IMR-90 (cell line): ENCODE measurements around the gene SNX25. TPM values are rescaled to one million over a fixed set of nuclear protein-coding genes. Genes with fewer than 3 reads are reported as not detected.

ENCODE experiments used
- polyA plus RNA-seq, 3 experiments: library from polyadenylated mRNA; depleted of rRNA; stranded (reverse); fragments of >200 nt; gene quantifications; 2 replicates each; pipeline ENCODE4 v1.2.3, GENCODE V29; 2012; ENCODE audit warnings: low replicate concordance in 1 of 3
- total RNA-seq: library from RNA; depleted of rRNA; stranded (reverse); fragments of >200 nt; gene quantifications from 2 replicates; pipeline ENCODE4 v1.2.3, GENCODE V29; 2012; rRNA removed

The SNX25 gene
- total and polyA plus RNA-seq, 2 of the 4 experiments (the other 2 are of a cell fraction) = 11.4 to 28.3 TPM

Other genes with a start within 250 kb of the SNX25 start
- not detected in 2 replicates for gene HELT, start 191.1 kb upstream of the SNX25 start, total RNA-seq
- gene HELT, start 191.1 kb upstream of the SNX25 start, polyA plus RNA-seq (2012; rRNA removed) = not detected in 2 replicates
- 16.0 and 21.9 TPM in 2 replicates for gene SLC25A4, start 66.3 kb upstream of the SNX25 start, total RNA-seq
- gene SLC25A4, start 66.3 kb upstream of the SNX25 start, polyA plus RNA-seq (2012; rRNA removed) = 19.9 and 21.6 TPM in 2 replicates
- 16.0 and 33.9 TPM in 2 replicates for gene CFAP97, start 5.6 kb upstream of the SNX25 start, total RNA-seq
- gene CFAP97, start 5.6 kb upstream of the SNX25 start, polyA plus RNA-seq (2012; rRNA removed) = 12.7 and 14.5 TPM in 2 replicates
- gene LRP2BP, start 186.3 kb downstream of the SNX25 start, total RNA-seq = 0.18 and 0.56 TPM in 2 replicates
- 0.06 and 0.10 TPM in 2 replicates for gene LRP2BP, start 186.3 kb downstream of the SNX25 start, polyA plus RNA-seq (2012; rRNA removed)
- gene ANKRD37, start 187.2 kb downstream of the SNX25 start, total RNA-seq = 4.4 and 8.2 TPM in 2 replicates
- gene ANKRD37, start 187.2 kb downstream of the SNX25 start, polyA plus RNA-seq (2012; rRNA removed) = 7.1 and 8.4 TPM in 2 replicates
- 43.7 and 43.9 TPM in 2 replicates for gene UFSP2, start 216.4 kb downstream of the SNX25 start, total RNA-seq
- gene UFSP2, start 216.4 kb downstream of the SNX25 start, polyA plus RNA-seq (2012; rRNA removed) = 19.4 and 21.8 TPM in 2 replicates